CD4-positive, alpha-beta T cell treated with Interleukin-17A for 4 hours (primary cell): ENCODE data around the gene PLEKHA5.
A peak's percentile ranks its signal among the peaks of the same experiment; 100 is the strongest.
"Not testable (repeated sequence)": the region's sequence is repeated elsewhere in the genome, so short reads cannot be mapped to it uniquely, and the experiment has no call there.

Experiments
- DNase-seq: peaks from one replicate; pipeline ENCODE4 v3.0.0-alpha.2; 2020; ENCODE audit warnings: mixed read lengths

PLEKHA5 gene, protein sequence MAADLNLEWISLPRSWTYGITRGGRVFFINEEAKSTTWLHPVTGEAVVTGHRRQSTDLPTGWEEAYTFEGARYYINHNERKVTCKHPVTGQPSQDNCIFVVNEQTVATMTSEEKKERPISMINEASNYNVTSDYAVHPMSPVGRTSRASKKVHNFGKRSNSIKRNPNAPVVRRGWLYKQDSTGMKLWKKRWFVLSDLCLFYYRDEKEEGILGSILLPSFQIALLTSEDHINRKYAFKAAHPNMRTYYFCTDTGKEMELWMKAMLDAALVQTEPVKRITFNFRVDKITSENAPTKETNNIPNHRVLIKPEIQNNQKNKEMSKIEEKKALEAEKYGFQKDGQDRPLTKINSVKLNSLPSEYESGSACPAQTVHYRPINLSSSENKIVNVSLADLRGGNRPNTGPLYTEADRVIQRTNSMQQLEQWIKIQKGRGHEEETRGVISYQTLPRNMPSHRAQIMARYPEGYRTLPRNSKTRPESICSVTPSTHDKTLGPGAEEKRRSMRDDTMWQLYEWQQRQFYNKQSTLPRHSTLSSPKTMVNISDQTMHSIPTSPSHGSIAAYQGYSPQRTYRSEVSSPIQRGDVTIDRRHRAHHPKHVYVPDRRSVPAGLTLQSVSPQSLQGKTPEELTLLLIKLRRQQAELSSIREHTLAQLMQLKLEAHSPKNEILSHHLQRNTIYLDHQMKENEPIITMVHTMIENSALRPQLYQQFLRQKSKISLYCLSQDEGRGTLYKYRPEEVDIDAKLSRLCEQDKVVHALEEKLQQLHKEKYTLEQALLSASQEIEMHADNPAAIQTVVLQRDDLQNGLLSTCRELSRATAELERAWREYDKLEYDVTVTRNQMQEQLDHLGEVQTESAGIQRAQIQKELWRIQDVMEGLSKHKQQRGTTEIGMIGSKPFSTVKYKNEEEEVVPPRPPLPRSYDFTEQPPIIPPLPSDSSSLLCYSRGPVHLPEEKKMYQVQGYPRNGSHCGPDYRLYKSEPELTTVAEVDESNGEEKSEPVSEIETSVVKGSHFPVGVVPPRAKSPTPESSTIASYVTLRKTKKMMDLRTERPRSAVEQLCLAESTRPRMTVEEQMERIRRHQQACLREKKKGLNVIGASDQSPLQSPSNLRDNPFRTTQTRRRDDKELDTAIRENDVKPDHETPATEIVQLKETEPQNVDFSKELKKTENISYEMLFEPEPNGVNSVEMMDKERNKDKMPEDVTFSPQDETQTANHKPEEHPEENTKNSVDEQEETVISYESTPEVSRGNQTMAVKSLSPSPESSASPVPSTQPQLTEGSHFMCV

DNA sequence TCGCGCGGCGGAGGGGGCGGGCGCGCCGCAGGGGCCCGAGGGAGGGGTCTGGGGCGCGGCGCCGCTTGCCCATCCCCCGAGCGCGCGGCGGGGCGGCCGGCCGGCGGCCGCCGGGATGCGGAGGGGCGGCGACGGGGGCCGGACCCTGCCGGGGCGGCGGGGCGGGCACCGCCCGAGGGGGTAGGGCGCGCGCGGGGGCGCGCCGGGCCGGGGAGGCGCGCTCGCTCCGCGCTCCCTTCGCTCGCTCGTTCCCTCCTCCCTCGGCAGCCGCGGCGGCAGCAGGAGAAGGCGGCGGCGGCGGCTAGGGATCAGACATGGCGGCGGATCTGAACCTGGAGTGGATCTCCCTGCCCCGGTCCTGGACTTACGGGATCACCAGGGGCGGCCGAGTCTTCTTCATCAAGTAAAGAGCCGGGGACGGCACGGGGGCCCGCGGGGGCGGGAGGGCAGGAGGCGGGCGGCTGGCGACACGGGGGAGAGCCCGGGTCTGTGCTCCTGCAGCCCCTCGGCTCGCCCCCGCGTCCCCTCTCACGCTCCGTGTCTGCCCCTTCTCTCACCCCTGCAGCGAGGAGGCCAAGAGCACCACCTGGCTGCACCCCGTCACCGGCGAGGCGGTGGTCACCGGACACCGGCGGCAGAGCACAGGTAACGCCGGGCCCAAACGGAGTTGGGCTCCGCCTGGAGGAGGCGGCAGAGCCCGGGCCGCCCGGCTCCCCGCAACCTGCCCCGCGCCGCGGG, at the start of gene PLEKHA5:
Gene PLEKHA5, plus strand, starts transcription at position 248 of the 738 bp plus-strand sequence. Its CDS starts 67 bp downstream, at position 315.
- DNase-seq: peak; percentile 52

DNA sequence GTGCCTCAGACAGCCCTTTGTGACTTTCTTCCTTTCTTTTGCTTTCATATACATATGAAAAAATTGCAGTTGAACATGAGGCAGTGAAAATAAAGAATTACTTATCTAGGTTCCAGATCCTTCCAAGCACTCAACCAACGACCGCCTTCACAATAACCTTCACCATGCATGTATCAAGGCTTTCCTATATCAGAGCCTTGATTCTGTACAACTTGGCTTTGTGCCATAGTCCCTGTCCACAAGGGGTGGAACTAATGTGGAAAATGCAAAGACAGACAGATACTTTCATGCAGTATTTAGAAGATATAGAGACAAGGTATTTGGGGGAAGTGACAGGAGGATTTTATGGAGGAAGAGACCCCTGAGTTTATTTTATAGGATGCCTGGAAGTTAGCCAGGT, 48.6 kb upstream of the PLEKHA5 start:
- no peak for DNase-seq

DNA sequence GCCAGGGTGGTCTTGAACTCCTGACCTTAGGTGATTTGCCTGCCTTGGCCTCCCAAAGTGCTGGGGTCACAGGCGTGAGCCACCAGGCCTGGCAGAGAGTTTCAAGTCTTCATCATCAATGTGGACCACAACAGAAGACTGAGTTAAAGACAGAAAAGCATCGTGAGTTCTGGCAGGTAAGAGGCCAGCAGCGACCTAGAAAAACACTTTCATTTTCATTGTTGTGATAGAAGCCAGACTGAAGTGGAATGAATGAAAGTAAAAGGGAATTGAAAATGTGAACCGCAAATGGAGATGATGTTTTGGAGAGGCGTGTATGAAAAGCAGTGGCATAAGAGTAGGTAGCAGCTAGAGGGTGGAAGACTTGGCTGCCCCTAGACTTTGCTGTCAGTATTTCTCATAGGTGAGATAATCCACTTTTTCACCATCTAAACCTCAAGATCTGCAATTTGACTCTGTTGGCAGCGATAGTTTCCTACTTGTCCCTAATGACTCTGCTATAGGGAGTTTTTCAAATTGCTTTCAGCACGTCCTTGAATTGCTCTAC, 47.1 kb upstream of the PLEKHA5 start:
- DNase-seq: no peak

DNA sequence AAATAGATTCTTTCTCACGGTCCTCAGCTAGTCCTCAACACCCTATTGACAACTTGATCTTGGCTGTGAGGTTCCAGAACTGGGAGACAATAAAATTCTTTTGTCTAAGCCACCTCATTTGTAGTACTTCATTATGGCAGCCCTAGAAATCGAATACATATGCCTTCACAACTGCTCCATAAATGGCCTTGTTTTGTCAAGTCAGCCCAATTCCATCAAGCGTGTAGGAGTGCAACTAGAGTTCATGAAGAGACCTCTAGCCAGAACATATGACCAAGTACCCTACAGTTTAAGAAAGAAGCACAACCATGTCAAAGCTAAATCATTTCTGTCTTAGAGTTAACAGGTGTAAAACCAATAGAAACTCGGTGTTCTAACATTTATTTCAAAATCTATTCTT, 45.0 kb upstream of the PLEKHA5 start:
- DNase-seq: no peak

DNA sequence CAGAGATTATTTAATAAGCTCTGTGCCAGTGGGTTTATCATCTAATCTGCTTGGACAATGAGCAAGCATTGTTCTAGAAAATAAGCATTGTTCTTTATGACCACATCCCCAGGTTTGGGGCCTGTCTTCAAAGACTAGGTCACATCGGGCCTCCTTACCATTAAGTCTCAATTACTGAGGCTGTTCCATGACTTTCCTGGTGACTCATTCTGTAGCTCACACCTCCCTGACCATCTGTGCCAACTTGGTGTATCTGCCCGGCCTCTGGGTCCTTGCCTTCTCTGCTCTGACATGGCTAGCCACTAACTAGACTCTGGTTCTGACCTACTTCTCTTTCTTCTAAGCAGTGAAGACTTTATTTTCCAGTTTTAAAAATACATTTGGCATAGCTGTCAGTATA, 44.4 kb upstream of the PLEKHA5 start:
- no peak for DNase-seq

DNA sequence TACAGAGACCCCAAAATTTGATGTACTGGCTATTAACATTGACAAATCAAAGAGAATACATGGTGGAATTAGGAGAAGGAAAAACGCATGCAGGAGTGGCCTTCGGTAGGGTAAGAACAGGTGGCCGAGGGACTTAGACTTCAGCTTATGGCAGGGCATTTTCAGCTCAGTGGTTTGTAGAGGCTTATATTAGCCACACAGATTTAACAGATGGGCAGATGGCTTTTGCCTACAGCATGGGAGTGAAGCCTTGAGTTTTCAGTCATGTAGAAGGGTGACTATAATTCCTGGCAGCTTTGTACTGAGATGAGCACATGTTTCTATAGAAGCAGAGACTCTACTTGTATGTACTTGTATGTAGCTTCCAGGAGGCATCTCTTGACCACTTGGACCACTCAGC, 40.9 kb upstream of the PLEKHA5 start:
- no peak for DNase-seq

DNA sequence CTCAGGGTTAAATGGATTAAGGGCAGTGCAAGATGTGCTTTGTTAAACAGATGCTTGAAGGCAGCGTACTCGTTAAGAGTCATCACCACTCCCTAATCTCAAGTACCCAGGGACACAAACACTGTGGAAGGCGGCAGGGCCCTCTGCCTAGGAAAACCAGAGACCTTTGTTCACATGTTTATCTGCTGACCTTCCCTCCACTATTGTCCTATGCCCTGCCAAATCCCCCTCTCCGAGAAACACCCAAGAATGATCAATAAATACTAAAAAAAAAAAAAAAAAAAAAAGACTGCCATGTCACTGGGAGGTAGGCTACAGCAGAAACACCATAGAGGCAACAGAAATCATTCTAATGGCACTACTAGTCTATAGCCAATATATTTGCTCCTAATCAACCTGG, 37.1 kb upstream of the PLEKHA5 start:
- DNase-seq: not testable (repeated sequence)

DNA sequence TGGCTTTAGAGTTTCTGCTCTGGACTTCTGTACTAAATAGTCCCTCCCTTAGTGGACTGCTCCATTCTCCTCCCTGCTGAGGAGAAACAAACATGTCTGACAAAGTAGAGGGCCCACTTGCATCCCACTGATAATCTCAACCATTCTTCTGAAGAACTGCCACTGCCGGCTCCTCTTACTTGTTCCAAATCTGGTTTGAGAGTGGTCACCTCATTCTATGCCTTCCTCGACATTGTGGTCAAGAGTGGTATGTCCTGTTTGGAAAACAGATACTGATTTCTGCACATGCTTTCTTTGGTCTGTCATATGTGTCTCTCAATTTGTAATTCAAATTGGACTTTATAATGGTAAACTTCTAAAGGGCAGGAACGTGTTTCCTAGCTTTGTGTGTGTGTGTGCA, 36.3 kb upstream of the PLEKHA5 start:
- no peak for DNase-seq

DNA sequence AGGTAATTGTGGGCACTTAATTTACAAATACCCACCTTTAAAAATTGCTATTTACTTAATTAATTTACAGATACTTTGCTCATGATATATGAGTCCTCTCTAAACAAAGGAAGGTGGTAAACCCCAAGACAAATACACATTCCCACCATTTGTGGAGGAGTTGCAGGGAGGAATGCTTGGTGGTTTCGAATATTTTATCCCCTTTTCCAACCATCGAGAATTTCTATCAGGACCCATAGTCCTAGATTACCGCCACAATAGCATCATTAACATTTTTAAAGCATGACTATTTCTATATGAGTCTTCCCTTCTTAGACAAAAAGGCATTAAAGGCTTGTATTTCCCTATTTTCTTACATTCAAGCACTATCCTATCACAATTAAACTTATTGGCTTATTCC, 34.2 kb upstream of the PLEKHA5 start:
- DNase-seq: no peak

DNA sequence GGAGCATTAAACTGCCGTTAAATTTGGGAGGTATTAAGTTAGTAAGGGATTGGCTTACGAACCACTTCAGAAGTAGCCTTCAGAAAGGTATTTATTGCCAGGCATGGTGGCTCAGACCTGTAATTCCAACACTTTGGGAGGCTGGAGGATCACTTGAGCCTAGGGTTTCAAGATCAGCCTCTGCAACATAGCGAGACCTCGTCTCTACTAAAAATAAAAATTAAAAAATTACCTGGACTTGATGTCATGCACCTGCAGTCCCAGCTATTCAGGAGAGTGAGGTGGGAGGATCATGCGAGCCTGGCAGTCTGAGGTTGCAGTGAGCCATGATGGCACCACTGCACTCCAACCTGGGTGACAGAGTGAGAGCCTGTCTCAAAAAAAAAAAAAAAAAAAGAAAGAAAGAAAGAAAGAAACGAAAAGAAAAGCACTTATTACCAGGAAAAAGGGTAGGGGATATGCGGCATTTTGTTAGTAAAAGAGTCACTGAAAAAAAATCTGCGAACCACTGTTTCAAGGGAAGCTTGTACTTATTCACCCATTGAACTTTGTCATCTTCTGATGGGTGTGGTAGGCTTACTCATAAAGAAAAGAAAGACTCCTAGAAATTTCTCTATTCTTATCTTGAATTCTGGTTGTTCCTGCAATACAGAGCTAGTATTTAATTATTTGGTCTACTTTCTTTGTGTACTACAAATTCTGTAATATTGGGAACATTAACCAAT, 33.6 kb upstream of the PLEKHA5 start:
- no peak for DNase-seq

DNA sequence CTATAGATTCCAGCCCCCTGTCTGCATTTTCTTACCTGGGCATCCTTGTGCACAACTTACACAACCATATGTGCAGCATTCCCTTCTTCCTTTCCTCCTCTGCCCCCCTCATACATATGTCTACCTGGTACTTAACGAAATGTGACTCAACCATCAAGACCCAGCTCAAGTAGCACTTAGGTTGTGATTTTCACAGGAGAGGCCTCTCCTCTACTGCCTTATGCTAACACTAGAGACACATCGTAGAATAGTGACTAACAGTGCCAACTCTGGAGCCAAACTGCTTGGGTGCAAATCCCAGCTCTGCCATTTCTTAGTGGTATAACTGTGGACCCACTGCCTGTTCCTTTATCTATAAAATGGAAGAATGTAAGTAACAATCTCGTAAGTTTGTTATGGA, 24.1 kb upstream of the PLEKHA5 start:
- DNase-seq: no peak

DNA sequence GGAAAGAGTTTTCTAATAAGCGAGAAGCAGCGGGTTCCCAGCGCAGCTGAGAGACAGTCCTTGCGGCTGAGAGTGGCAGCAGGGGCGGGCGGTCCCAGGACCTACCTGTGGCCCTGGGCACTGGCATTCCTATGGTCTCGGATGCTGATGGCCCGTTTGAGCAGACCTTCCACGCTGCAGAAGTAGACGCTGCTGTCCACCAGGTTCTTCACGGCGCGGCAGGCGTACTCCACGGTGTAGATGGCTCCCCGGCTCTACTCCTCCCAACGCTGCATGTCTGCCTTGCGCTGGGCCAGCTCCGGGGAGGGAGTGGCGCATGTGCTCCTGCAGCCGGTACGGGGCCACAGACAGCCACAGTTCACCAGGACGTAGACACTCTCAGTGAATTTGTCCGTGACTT, 21.8 kb upstream of the PLEKHA5 start:
- no peak for DNase-seq

DNA sequence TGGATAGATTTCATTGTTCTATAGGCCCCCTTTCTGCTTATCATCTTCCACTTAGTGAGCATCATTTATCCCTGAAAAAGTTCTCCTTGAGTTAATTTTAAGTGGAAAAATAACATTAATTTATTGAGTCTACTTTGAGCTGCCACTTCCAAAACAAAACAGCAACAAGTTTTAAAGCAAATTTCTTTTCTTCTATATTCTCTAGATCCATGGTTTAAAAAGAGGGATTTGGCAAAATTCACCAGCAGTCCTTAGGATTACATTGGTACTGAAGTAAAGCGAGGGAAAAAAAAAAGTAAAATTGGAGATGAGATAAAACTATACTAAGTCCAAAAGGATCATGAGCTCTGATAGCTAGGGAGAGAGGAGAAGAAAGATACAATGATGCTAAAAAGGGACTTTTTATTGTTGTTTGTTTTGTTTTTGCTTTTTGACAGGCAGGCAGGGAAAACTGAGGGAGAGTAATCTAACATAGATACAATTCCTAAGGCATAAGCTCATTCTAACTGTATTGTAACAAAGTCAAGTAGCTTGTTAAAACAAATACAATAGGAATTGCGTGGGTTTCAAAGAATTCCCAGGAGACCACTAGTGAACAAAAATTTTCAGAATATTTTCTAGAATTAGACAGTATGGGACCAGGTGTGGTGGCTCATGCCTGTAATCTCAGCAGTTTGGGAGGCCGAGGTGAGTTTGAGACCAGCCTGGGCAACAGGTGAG, 19.2 kb upstream of the PLEKHA5 start:
- no peak for DNase-seq

DNA sequence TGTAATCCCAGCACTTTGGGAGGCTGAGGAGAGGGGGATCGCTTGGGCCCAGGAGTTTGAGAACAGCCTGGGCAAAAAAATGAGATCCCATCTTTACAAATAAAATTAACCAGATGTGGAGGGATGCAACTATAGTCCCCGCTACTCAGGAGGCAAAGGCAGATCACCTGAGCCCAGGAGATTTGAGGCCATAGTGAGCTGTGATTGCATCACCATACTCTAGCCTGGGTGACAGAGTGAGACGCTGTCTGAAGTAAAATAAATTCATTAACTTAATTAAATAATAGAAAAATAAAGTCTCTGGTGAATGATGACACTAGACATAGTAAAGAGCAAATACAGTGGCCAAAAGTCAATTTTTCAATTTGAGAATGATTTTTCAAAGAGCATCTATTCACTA, 16.1 kb upstream of the PLEKHA5 start:
- no peak for DNase-seq

DNA sequence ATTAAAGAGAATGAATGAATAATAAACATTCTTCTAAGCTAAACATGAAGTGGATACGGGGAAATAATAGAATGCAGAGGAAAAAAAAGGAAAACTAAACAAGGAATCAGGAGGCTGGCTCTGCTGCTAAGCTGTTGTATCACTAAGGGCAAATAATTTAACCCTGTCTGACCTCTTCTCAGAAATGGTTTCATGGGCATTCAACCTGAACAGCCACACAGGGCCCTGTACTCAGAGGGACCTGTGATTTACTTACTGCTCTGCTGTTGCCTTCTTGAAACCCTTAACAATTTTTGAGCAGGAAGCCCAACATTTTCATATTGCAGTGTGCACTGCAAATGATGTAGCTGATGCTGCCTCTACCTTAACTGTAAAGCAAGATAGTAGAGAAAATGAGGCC, 14.2 kb upstream of the PLEKHA5 start:
- no peak for DNase-seq

DNA sequence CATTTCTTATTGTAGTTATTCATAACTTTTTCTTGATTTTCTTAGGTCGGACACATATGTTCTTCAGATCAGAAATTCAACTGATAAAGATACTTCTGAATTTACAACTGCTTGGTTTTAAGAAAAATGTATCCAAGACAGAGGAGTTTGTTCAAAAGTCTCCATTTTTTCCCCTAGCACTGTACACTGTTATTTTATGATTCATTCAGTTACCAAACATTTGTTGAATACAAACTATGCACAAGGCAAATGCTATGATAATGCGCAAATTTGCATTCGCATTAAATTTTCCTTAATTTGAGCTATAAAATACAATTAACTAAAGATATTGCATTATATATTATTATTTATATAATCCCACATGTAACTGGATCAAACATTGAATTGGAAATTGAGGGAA, 10.1 kb upstream of the PLEKHA5 start:
- no peak for DNase-seq

DNA sequence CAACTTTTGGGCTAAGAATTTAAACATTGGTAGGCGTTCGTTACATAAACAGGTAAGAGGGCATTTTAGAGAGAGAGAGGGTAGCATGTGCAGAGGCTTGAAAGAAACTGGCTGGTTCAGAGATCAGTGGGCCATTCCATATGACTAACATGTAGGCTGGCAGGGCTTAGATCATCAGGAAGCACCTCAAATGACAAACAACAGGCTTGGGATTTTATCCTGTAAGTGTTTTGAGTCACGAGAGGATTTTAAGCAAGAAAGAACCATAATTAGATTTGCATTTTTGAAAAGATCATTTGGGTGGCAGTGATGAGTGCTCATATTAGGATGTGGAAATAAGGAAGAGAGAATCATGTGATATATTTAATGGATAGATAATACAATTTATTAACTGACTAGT, 8.7 kb upstream of the PLEKHA5 start:
- no peak for DNase-seq

DNA sequence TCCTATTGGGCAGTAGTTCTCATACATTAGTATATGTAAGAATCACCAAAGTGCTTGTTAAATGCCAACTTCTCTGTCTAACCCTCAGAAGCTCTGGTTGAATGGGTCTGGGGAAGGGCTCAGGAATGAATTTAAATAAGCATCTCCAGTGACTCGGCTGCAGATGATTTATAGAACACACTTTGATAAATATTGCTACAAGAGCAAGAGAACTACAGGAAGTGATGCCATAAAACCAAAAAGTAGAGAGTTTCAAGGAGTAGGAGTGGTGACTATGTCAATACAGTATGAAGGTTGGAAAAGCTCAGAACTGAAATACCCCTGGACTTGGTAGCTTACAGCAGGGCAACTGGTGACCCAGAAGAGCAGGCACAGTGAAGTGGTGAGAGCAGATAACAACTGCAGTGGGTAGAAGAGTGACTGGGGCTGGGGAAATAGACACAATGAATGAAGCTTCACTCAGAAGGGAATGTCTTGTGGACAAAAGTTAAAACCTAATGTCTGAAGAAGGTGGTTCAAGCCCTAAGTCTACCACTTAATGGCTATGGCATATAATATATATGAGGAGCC, 8.0 kb upstream of the PLEKHA5 start:
- no peak for DNase-seq

DNA sequence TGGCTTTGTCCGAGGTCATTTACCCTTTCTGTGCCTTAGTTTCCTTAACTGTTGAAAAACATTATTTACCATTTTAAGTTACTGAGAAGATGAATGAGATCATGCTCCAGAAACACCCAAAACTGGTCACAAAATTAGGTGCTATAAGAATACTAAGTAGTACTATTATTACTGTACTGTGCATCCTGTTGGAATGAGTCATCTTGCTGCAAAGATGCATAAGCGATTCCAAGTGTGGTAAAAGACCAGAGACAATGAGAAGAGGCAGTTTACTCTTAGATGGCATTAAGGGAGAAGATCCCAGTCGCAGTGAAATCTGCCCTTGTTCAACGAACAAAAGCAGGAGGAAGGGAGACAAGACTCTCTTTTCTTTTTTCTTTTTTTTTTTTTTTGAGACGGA, 4.2 kb upstream of the PLEKHA5 start:
- DNase-seq: no peak

DNA sequence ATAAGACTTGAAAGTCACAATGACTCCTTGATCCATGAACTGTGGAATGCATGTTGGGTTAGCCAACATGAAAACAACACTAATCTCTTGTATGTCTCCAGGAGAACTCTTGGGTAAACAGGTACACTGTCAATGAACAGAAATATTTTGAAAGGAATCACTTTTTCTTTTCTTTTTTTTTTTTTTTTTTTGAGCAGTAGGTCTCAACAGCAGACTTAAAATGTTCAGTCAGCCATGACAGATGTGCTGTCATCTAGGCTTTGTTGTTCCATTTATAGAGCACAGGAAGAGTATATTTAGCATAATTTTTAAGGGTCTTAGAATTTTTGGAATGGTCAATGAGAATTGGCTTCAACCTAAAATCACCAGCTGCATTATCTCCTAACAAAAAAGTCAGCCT, 2.3 kb upstream of the PLEKHA5 start:
- DNase-seq: no peak
